DND-41 (cell line): Measurements from ENCODE around the gene CLSTN2.

Source experiments
- ATAC-seq: fragments of 200-7000 bp; cut with Tn5 transposase; 3 replicates; pipeline ENCODE4 v1.9.1; 2021; ENCODE audit warnings: low read depth; ENCODE audit not compliant: insufficient read depth
- DNase-seq: peaks from one replicate; pipeline ENCODE4 v3.0.0-alpha.2; 2020
- H2AFZ ChIP-seq: 2 replicates; pipeline ENCODE4 v1.6.0; 2012; ENCODE audit warnings: low read depth, low read length
- H3K27ac ChIP-seq: 2 replicates; pipeline ENCODE4 v1.5.1; 2012; ENCODE audit warnings: low read length, inconsistent platforms
- H3K27me3 ChIP-seq: fragments of 200-600 bp; sonication (generic); 2 replicates; pipeline ENCODE4 v1.6.0; 2012; ENCODE audit warnings: low read length, mild to moderate bottlenecking, inconsistent platforms; ENCODE audit not compliant: insufficient read depth, poor library complexity
- H3K36me3 ChIP-seq: 2 replicates; pipeline ENCODE4 v1.5.1; 2012; ENCODE audit warnings: low read length, inconsistent platforms; ENCODE audit not compliant: insufficient read depth
- H3K4me1 ChIP-seq: 2 replicates; pipeline ENCODE4 v1.5.1; 2012; ENCODE audit warnings: mild to moderate bottlenecking, low read length; ENCODE audit not compliant: insufficient read depth
- H3K4me2 ChIP-seq: 2 replicates; pipeline ENCODE4 v1.6.0; 2012; ENCODE audit warnings: mild to moderate bottlenecking, moderate library complexity, low read length, inconsistent platforms; ENCODE audit not compliant: insufficient read depth
- H3K4me3 ChIP-seq, 2 experiments: fragments of 200-600 bp in 1 of 2; shearing (Covaris generic) in 1 of 2; 2 replicates each; pipeline ENCODE4 v1.5.1; 2012 to 2016; ENCODE audit warnings: inconsistent platforms in 2 of 2, low read length in 2 of 2, mild to moderate bottlenecking in 2 of 2, low read depth in 1 of 2, moderate library complexity in 1 of 2
- H3K79me2 ChIP-seq: 2 replicates; pipeline ENCODE4 v1.6.0; 2012; ENCODE audit warnings: low read length, inconsistent platforms; ENCODE audit not compliant: insufficient read depth
- H3K9ac ChIP-seq: 2 replicates; pipeline ENCODE4 v1.6.0; 2012; ENCODE audit warnings: low read depth, mild to moderate bottlenecking, inconsistent platforms, low read length, moderate library complexity
- H3K9me3 ChIP-seq: 2 replicates; pipeline ENCODE4 v1.5.1; 2012; ENCODE audit warnings: low read length, moderate library complexity, mild to moderate bottlenecking, inconsistent platforms; ENCODE audit not compliant: insufficient read depth, severe bottlenecking
- H4K20me1 ChIP-seq: 2 replicates; pipeline ENCODE4 v1.6.0; 2012; ENCODE audit warnings: low read length; ENCODE audit not compliant: insufficient read depth
- CTCF ChIP-seq: IDR thresholded peaks from 2 replicates; pipeline ENCODE4 v1.5.1; 2012; ENCODE audit warnings: borderline replicate concordance, low read length, moderate library complexity, mild to moderate bottlenecking; ENCODE audit not compliant: poor library complexity, severe bottlenecking; ENCODE audit errors: extremely low read depth
- EZH2 ChIP-seq: IDR thresholded peaks from 3 replicates; pipeline ENCODE4 v1.6.1; 2012; ENCODE audit warnings: borderline replicate concordance, low read depth, mild to moderate bottlenecking, moderate library complexity, low read length, inconsistent platforms; ENCODE audit not compliant: severe bottlenecking

CLSTN2 gene

GRCh38 chr3:140360332-140360731, 425.3 kb downstream of the CLSTN2 start:
- no peaks in the 10 kb centered on the region for H3K79me2 ChIP-seq
- H4K20me1 ChIP-seq = no peaks in the 10 kb centered on the region
- H3K27ac ChIP-seq = no peak overlapping the region
- H3K4me1 ChIP-seq = no peaks in the 10 kb centered on the region
- no peak for DNase-seq
- H3K9me3 ChIP-seq = no peaks in the 10 kb centered on the region
- no peaks in the 10 kb centered on the region for H3K36me3 ChIP-seq
- no peak overlapping the region for H2AFZ ChIP-seq
- no peak overlapping the region for H3K9ac ChIP-seq
- ATAC-seq = no peak
- H3K4me3 ChIP-seq = no peak overlapping the region
- no peak overlapping the region for H3K4me2 ChIP-seq
- no peak for TF ChIP-seq EZH2
- TF ChIP-seq CTCF = no peak
- H3K27me3 ChIP-seq = peaks cover 10% of the 10 kb centered on the region

- Histone ChIP-seq H3K4me1 (no peaks in the 10 kb centered on the region), H3K9ac (no peak overlapping the region), H3K4me3 (no peak overlapping the region), H2AFZ (no peak overlapping the region), H3K4me2 (no peak overlapping the region), H4K20me1 (no peaks in the 10 kb centered on the region), H3K9me3 (no peaks in the 10 kb centered on the region), H3K27me3 (peaks cover 12% of the 10 kb centered on the region), H3K36me3 (no peaks in the 10 kb centered on the region), H3K79me2 (no peaks in the 10 kb centered on the region), H3K27ac (no peak overlapping the region)
- ATAC-seq (no peak), DNase-seq (no peak)
- no peak for TF ChIP-seq EZH2
- TF ChIP-seq CTCF = no peak
Observed at GRCh38 chr3:140363801-140364200, 428.8 kb downstream of the CLSTN2 start.

GRCh38 chr3:140365872-140366697, 431.1 kb downstream of the CLSTN2 start:
- no peak for DNase-seq

More at GRCh38 chr3:140365872-140366697, 431.1 kb downstream of the CLSTN2 start:
- no peaks in the 10 kb centered on the region for H3K79me2 ChIP-seq
- no peaks in the 10 kb centered on the region for H3K4me1 ChIP-seq
- no peaks in the 10 kb centered on the region for H4K20me1 ChIP-seq
- H3K4me2 ChIP-seq = no peak overlapping the region
- no peak overlapping the region for H3K27ac ChIP-seq
- no peak overlapping the region for H2AFZ ChIP-seq
- ATAC-seq = no peak
- peaks cover 12% of the 10 kb centered on the region for H3K27me3 ChIP-seq
- H3K9ac ChIP-seq = no peak overlapping the region
- no peaks in the 10 kb centered on the region for H3K9me3 ChIP-seq
- TF ChIP-seq CTCF (no peak), EZH2 (no peak)
- no peaks in the 10 kb centered on the region for H3K36me3 ChIP-seq
- H3K4me3 ChIP-seq = no peak overlapping the region
